Retinal pigment epithelial cell (primary cell): ENCODE data around the gene UBE2D3.

Experiments
- DNase-seq: peaks from one replicate; pipeline ENCODE4 v3.0.0-alpha.2; 2010; ENCODE audit warnings: low read depth
- H3K4me3 ChIP-seq: 2 replicates; pipeline ENCODE4 v1.5.1; 2011; ENCODE audit warnings: mild to moderate bottlenecking, low read length, control low read depth, moderate library complexity
- TF ChIP-seq, protein P1 (sequence below): conservative IDR thresholded peaks from 2 replicates; pipeline ENCODE4 v1.5.1; 2011; ENCODE audit warnings: low read depth, low read length, control low read depth, inconsistent platforms

The UBE2D3 gene

DNA sequence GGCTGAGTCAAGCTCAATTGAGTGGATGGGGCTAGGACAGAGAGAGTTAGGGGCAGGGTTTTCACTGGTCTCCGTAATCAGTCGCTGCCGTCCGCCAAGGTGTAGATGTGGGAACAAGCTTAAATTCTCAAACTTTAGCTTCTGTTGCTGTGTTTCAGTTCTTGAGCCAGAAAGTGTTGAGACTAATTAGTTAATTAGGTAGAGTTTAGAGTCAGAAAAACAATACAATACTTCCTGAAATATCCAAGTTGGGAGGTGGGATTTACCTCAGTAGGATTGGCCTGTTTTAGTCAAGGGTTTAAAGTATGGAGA lies 1.1 kb upstream of the UBE2D3 start:
- peak overlapping the region; percentile 74 for H3K4me3 ChIP-seq
- TF ChIP-seq, protein P1, sequence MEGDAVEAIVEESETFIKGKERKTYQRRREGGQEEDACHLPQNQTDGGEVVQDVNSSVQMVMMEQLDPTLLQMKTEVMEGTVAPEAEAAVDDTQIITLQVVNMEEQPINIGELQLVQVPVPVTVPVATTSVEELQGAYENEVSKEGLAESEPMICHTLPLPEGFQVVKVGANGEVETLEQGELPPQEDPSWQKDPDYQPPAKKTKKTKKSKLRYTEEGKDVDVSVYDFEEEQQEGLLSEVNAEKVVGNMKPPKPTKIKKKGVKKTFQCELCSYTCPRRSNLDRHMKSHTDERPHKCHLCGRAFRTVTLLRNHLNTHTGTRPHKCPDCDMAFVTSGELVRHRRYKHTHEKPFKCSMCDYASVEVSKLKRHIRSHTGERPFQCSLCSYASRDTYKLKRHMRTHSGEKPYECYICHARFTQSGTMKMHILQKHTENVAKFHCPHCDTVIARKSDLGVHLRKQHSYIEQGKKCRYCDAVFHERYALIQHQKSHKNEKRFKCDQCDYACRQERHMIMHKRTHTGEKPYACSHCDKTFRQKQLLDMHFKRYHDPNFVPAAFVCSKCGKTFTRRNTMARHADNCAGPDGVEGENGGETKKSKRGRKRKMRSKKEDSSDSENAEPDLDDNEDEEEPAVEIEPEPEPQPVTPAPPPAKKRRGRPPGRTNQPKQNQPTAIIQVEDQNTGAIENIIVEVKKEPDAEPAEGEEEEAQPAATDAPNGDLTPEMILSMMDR = no peak
- no peak for DNase-seq

DNA sequence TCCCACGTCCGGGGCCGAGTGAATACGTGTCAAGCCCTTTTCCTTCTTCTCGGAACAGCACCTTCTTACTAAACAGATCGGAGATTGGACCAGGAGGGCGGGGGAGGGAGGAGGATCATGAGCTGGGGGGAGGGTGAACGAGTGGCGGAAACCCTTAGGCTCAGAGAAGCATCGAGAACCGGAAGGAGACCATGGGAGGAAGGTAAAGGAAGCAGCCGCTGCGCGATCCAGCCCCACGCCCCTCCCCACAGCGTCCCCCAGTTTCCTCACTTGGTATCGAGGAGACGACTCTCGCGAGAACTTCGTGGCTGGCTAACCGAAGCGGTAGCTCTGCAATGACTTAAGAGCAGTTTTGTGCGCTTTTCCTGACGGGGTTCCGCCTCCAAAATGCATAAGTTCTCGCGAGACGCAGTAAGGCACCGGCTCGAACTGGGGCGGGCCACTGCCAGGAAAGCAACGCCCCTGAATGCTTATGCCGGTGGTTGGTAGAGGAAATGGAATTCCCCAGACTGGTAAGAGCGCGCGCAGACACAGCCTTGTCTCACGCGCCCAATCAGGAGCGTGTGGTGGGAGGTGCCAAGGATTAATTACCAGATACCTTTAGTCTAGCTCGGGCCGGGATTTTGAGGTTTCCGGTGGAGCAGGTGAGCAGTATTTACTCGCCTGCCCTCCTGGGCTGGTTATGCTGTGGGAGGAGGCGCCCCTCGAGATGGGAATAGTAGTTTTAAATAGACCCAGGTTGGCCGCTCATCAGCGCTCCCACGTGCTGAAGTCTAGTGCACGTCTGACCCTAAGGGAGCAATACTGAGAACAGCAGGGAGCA lies 534 bp upstream of the UBE2D3 start:
- TF ChIP-seq, protein P1 = no peak
- DNase-seq = peak; percentile 100
- H3K4me3 ChIP-seq = peak overlapping the region; percentile 74

DNA sequence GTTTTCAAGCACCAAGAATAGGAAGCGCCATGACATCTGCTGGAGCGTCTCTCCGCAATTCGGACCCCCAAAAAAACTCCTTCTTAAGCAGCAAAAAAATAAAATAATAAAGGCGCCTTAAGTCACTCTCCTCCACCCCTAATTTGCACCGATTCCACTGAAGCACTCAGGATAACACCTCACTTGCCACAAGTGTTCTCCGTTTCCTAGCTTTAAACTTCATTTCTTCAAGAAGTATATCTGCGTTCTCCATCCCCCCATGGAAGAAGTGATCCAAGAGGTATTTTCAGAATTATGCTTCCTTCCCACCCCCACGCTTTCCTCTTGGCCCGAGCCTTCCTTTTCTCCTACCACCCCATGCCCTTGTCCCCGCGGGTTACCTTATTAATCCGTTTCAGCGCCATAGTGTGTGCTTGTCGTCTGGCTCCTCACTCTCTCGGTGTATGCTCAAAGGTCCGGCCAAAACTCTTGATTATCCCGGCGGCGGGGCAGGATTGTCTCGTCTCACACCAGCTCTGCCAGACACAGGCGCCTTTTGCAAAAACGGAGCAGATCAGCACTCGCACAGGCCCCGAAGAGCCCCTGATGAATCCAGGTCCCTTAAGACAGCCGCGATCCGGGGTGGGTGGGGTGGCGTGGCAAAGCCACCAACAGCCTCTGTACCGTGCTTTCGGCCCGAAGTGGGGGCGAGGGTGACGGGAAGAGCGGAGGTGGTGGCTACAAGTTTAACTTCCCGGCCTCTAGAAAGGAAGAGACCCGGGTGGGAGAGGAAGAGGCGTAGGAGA lies 1.1 kb downstream of the UBE2D3 start:
- DNase-seq = no peak
- peak overlapping the region; percentile 74 for H3K4me3 ChIP-seq
- TF ChIP-seq, protein P1 = no peak

DNA sequence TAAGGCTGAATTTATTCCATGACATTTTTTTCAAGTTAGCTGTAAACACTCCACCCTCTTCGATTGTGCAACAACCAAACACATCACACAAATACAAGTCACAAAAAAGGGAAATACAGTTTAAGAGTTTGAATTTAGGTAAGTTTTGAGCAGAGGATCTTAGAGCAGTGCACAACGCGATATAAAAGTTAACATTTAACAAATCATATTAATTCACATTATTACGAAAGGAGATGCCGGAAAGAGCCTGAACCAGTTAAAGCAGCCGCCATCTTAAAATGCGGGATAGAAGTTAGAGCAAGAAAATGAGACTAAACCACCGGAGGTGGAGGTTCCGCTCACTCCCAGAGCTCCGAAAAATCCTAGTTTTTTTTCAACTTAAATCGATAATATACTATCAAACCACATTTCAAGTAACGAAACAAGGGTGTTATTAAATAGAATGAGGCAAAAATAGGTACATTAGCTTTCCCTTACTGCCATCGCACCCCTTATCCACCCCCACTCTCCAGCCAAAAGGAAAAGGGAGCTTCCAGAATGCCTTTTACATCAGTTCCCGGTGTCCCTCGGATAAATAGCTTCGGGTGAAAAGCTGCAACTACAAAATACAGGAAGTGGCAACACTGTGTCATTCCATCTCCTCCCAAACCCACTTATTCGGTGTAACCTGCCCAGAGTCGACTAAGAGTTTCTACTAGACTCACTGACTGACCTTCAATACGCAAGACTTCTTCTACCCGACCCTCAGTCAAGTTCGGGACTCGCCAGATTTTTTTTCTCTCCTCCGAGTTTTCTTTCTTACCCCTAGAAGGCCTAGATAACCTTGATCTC lies 1.9 kb downstream of the UBE2D3 start:
- peak overlapping the region; percentile 74 for H3K4me3 ChIP-seq
- no peak for DNase-seq
- TF ChIP-seq, protein P1 = no peak

DNA sequence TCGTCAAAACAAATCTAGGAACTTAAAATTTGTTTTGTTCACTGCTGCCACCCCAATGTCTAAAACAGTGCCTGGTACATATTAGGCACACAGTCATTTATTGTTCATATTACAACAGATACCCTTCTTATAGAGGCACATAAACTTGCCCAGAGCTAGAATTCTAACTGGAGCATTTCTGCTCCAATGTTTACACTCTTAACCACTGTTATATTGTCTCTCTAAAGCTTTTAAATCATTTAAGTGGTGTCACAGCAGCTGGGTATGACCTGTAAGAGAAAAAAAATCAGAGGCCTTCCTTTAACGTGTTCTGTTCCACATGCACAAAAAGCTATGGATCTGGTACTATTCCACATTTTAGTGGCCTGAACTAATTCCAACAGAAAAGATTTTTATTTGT lies 3.0 kb downstream of the UBE2D3 start:
- DNase-seq = no peak
- peak overlapping the region; percentile 74 for H3K4me3 ChIP-seq
- TF ChIP-seq, protein P1 = no peak

DNA sequence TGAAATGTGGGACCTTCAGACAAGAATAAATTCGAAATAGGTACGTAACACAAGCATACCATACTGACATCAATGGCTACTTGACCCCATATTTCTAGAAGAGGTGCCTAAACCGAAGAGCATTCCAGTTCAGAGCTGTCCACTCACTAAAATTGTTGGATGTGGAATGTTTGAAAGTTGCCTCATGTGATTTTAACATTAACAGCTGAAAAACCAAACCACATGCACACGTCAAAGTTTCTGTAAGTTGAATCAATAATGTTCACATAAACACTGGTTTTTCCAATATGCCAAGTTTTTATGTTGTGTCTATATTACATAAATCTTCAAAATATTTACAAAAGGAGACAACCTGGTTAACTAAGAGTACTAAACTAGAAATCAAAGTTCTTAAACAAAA lies 3.5 kb downstream of the UBE2D3 start:
- DNase-seq = no peak
- H3K4me3 ChIP-seq = peak overlapping the region; percentile 74
- TF ChIP-seq, protein P1 = no peak
